VCaP (cell line): ENCODE data around the gene SENP8.

ENCODE experiments used
- H3K27ac ChIP-seq: fragments of 450-650 bp; 2 replicates; pipeline ENCODE4 v1.5.1; 2017
- CTCF ChIP-seq: fragments of 450-650 bp; conservative IDR thresholded peaks from 2 replicates; pipeline ENCODE4 v1.5.1; 2017; ENCODE audit warnings: mild to moderate bottlenecking, moderate library complexity

The SENP8 gene

GRCh38 chr15:72116731-72117485 is 1.3 kb upstream of the SENP8 start:
- no peak for TF ChIP-seq CTCF
- H3K27ac ChIP-seq: peak overlapping the region; percentile 91

GRCh38 chr15:72117486-72118016 is 652 bp upstream of the SENP8 start:
- H3K27ac ChIP-seq: peak overlapping the region; percentile 91
- no peak for TF ChIP-seq CTCF

GRCh38 chr15:72124218-72124617 is 6.0 kb downstream of the SENP8 start:
- H3K27ac ChIP-seq: no peak overlapping the region
- TF ChIP-seq CTCF: no peak

- no peak overlapping the region for H3K27ac ChIP-seq
- no peak for TF ChIP-seq CTCF
These were observed 9.6 kb downstream of the SENP8 start for GRCh38 chr15:72127724-72128322.

- no peak for TF ChIP-seq CTCF
- H3K27ac ChIP-seq: no peak overlapping the region
These were observed 10.2 kb downstream of the SENP8 start for GRCh38 chr15:72128359-72128758.

- H3K27ac ChIP-seq: no peak overlapping the region
These were observed 12.1 kb downstream of the SENP8 start for GRCh38 chr15:72130272-72130671.

GRCh38 chr15:72131922-72132321 is 13.7 kb downstream of the SENP8 start:
- TF ChIP-seq CTCF: no peak
- no peak overlapping the region for H3K27ac ChIP-seq

More at GRCh38 chr15:72130272-72130671, 12.1 kb downstream of the SENP8 start:
- TF ChIP-seq CTCF: no peak
